HG03342 (cell line): ENCODE measurements around the gene CFAP97.

Source experiments
- ATAC-seq: cut with Tn5 transposase; IDR thresholded peaks from one replicate; pipeline ENCODE4 v1.9.1; 2021; ENCODE audit warnings: mild to moderate bottlenecking, moderate library complexity; ENCODE audit not compliant: unreplicated experiment

Gene CFAP97

GRCh38 chr4:185110375-185110823, 93.4 kb downstream of the CFAP97 start:
- ATAC-seq: no peak

GRCh38 chr4:185109736-185110135, 94.1 kb downstream of the CFAP97 start:
- ATAC-seq: no peak
